ENCODE results near the gene PARP12.

DNA sequence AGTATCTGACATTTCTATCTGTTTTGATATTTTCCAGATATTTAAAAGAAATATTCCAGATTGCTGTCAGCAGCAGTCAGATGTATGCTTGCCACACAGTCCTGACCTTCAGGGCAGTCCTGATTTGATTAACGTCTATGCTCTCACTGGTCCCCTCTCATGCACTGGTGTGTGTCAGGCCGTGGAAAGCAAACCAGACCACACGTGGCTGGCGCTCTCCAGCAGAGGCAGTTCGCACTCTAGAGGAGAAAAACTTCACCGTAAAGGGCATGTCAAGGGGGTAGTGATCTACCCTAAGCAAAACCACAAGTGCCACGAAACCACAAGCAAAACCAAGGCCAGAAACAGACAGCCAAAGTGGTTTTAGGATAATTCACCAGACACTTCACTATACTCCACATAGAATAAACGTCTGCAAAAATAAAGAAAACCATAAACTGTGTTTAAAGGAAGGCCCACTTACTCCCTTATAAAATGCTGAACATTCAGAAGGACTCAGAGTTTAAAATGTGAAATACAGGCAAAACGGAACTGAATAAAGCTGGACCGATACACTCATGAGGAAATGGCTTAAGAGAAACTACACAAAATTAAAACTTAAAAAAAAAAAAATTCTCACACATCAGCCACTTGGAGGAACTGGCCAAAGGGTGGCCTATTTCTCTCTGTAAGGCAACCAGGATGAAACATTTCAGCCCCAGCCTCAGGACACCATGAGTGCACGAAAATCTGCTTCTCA, 26.4 kb downstream of the PARP12 start:
- TF ChIP-seq POLR2AphosphoS5 (IDR thresholded peaks at IDR 0.05) = no peak
- TF ChIP-seq, protein P1, sequence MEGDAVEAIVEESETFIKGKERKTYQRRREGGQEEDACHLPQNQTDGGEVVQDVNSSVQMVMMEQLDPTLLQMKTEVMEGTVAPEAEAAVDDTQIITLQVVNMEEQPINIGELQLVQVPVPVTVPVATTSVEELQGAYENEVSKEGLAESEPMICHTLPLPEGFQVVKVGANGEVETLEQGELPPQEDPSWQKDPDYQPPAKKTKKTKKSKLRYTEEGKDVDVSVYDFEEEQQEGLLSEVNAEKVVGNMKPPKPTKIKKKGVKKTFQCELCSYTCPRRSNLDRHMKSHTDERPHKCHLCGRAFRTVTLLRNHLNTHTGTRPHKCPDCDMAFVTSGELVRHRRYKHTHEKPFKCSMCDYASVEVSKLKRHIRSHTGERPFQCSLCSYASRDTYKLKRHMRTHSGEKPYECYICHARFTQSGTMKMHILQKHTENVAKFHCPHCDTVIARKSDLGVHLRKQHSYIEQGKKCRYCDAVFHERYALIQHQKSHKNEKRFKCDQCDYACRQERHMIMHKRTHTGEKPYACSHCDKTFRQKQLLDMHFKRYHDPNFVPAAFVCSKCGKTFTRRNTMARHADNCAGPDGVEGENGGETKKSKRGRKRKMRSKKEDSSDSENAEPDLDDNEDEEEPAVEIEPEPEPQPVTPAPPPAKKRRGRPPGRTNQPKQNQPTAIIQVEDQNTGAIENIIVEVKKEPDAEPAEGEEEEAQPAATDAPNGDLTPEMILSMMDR (IDR thresholded peaks at IDR 0.05) = no peak
- TF ChIP-seq POLR2A (IDR thresholded peaks at IDR 0.05) = no peak
- TF ChIP-seq EP300 (IDR thresholded peaks at IDR 0.05) = no peak
